Fibroblast of lung (primary cell): ENCODE results near the gene C6orf15.

Experiments used
- EZH2 ChIP-seq: IDR thresholded peaks from 2 replicates; pipeline ENCODE4 v1.5.1; 2012; ENCODE audit warnings: low read length, control low read depth, mild to moderate bottlenecking; ENCODE audit errors: missing control alignments
- TF ChIP-seq, protein P1 (sequence below), 2 donors: IDR thresholded peaks in 1 of 2; conservative IDR thresholded peaks in 1 of 2; 1 replicate in 1 of 2; 2 replicates in 1 of 2; pipeline ENCODE4 v1.5.1; 2011 to 2012; ENCODE audit warnings: low read length in 2 of 2, control low read depth in 1 of 2, inconsistent platforms in 1 of 2, low read depth in 1 of 2, mild to moderate bottlenecking in 1 of 2

DNA sequence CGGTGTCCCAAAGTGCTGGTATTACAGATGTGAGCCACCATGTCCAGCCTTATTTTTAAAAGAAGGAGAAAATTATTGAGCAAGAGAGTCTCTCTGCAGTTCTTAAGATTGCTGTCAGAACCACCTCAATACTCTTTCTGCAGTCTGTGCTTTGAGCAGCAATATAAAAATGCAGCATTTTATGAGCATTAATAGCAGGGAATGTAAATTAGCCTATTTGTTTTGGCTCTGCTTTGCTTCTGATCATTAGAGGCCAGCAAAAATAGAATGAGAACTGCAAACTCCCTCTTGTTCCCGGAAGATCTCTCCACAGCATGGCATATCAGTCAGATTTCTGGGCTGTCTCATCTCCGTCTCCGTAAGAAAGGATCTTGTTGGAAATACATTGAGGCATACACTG, 35.8 kb downstream of the C6orf15 start:
- TF ChIP-seq, protein P1, sequence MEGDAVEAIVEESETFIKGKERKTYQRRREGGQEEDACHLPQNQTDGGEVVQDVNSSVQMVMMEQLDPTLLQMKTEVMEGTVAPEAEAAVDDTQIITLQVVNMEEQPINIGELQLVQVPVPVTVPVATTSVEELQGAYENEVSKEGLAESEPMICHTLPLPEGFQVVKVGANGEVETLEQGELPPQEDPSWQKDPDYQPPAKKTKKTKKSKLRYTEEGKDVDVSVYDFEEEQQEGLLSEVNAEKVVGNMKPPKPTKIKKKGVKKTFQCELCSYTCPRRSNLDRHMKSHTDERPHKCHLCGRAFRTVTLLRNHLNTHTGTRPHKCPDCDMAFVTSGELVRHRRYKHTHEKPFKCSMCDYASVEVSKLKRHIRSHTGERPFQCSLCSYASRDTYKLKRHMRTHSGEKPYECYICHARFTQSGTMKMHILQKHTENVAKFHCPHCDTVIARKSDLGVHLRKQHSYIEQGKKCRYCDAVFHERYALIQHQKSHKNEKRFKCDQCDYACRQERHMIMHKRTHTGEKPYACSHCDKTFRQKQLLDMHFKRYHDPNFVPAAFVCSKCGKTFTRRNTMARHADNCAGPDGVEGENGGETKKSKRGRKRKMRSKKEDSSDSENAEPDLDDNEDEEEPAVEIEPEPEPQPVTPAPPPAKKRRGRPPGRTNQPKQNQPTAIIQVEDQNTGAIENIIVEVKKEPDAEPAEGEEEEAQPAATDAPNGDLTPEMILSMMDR (conservative IDR thresholded peaks at IDR 0.05 in 1 of 2, IDR thresholded peaks at IDR 0.05 in 1 of 2; ENCODE audit: low read depth in 1 of 2, low read length in 2 of 2): no peak
- TF ChIP-seq EZH2: no peak
